ENCODE measurements around the gene AIMP1. TPM values are rescaled to one million over a fixed set of nuclear protein-coding genes. Genes with fewer than 3 reads are reported as not detected.

AIMP1 gene
- total and polyA plus RNA-seq, 4 experiments from 2014 or later, result 47.0 to 95.9 (median 62.3) TPM

Other genes starting within 250 kb of the AIMP1 start
- 10 to 100 TPM; 61.3 to 62.3 TPM for gene TBCK, start 341 bp upstream of the AIMP1 start, total RNA-seq
- 10 to 100 TPM; 23.7 to 24.9 TPM for gene TBCK, start 341 bp upstream of the AIMP1 start, polyA plus RNA-seq
- not detected for gene GIMD1, start 52.2 kb downstream of the AIMP1 start, total RNA-seq
- gene GIMD1, start 52.2 kb downstream of the AIMP1 start, polyA plus RNA-seq, result not detected